GM21576 (cell line): Measurements from ENCODE around the gene AMACR.
"Not testable (repeated sequence)": the region's sequence is repeated elsewhere in the genome, so short reads cannot be mapped to it uniquely, and the experiment has no call there.

Experiments
- ATAC-seq: cut with Tn5 transposase; IDR thresholded peaks from one replicate; pipeline ENCODE4 v1.9.1; 2021; ENCODE audit warnings: mild to moderate bottlenecking, moderate library complexity; ENCODE audit not compliant: unreplicated experiment

AMACR gene

DNA sequence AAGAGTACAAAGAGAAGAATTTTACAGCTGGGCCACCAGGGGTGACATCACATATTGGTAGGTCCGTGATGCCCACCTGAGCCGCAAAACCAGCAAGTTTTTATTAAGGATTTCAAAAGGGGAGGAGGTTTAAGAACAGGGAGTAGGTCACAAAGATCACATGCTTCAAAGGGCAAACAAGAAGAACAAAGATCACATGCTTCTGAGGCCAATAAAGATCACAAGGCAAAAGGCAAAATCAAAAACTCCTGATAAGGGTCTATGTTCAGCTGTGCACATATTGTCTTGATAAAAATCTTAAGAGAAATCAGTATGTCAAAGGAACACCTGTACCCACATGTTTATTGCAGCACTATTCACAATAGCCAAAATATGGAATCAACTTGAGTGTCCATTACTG lies 2.3 kb upstream of the AMACR start:
- not testable (repeated sequence) for ATAC-seq

DNA sequence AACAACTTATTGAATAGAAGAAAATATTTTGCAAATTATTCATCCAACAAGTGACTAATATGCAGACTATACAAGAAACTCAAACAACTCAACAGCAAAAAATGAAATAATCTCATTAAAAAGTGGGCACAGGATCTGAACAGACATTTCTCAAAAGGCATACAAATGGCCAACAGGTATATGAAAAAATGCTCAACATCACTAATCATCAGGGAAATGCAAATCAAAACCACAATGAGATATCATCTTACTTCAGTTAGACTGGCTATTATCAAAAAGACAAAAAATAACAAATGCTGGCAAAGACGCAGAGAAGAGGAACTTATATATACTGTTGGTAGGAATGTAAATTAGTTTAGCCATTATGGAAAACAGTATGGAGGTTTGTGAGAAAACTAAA lies 1.8 kb upstream of the AMACR start:
- no peak for ATAC-seq

DNA sequence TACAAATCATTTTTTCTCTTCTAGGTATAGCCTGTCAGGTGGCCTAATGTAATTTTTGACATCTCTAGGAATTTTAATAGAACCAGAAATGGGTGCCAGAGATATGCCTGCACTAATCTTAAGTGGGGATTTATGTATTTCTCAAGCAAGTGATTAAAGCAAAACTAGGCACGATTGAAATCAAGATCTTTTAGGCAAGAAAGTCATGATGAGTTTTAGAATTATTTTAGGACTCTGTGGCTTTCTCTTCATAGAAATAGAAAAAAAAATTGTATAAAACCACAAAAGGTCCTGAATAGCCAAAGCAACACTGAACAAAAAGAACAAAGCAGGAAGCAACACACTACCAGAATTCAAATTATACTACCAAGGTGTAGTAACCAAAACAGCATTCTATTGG lies 952 bp upstream of the AMACR start:
- ATAC-seq, result no peak

DNA sequence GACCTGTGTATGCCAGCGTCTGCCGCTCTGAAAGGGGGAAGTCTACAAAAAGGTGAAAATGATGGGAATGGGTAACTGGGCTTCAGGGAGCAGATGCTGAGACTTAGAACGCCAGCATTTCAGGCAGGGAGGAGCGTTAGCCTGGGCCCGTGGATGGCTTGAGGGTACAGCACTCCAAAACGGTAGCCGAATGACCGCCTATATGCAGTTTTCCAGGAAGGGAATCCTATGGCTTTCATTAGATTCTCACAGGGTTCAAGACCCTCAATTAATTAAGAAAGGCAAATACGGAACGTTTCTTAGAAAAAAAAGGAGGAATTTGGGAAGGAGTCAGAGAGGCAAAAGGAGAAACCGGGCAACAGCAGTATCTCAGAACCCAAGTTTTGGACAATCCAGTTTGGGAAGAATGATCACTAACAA lies 639 bp downstream of the AMACR start:
- no peak for ATAC-seq

DNA sequence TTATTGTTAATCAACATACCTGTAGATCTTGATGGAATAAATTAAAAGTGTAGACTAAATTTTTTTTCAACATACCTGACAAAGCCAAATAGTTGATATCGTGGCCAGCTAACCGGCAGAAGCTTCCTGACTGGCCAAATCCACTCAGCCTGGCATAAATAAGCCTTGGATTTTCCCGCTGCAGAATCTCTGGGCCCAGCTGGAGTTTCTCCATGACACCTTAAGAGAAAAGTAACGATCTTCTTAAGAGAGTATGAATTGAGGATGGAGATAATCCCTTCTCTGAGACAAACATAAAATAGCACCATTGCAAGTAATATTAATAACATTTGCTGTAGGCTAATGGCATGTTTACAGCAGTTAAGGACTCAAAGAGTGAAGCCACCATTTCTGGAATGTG lies 2.2 kb downstream of the AMACR start:
- ATAC-seq, result no peak

DNA sequence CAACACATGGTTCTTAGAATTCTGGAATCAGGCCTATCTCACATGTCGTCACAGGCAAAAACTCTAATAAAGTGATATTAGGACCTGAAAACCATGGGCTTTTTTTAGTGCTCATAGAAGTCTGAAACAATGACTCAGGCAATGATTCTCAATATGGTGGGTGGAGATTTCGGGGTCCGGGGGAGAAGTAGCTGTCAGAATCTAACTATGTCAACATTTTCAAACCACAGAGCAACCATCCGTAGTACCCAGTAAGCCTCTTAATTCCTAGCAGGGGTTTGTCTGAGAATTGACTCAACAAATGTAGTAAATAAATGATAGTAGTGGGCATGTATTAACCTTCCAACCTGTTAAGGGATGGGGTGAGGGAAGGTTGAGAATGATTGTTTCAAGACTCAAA lies 2.6 kb downstream of the AMACR start:
- ATAC-seq, result no peak

DNA sequence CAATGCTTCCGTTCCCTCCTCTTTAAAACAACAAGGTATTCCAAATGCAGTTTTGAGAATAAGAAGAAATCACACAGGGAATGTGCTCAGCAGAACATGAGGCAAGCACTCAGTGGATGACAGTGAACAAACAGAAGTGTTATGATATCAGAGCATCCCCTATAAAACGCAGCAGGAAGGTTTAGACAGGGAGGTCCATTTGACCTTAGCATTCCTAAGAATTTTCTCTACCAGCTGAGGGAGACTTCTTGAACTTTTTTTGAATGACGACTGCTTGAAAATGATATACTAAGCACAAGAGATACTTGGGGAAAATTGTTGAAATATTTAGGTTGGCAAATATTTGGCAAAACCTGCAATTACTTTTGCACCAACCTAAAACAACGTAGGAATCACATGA lies 3.9 kb downstream of the AMACR start:
- ATAC-seq, result no peak

DNA sequence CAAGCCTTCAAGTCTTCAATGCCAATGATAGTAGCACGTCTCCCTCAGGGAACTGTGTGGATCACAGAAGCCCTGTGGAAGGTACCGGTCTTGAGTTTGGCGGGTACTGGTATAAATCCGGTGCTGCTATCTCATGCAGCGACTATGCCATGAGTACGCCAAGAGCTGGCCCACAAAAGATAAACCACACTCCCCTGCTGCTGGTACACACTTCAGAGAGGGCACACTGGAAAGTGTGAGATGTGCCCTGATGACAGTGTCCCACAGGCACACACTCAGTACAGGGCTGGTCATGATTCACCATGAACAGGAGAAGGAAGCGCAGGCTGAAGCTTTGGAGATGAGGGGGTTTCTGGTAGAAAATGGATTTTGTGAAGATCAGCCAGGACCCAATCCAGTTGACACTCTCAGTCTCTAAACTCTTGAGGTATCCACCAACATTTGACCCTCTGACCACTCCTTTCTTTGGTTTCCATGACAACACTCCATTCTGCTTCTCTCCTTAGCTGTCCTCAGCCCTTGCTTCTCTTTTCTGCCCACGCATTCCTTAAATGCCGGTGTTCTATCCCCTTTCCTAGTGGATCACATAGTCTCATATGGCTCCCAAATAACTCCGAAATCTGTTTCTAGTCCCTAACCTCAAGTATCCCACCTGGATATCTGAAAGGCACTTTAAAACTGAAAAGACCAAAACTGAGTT lies 5.1 kb downstream of the AMACR start:
- no peak for ATAC-seq

DNA sequence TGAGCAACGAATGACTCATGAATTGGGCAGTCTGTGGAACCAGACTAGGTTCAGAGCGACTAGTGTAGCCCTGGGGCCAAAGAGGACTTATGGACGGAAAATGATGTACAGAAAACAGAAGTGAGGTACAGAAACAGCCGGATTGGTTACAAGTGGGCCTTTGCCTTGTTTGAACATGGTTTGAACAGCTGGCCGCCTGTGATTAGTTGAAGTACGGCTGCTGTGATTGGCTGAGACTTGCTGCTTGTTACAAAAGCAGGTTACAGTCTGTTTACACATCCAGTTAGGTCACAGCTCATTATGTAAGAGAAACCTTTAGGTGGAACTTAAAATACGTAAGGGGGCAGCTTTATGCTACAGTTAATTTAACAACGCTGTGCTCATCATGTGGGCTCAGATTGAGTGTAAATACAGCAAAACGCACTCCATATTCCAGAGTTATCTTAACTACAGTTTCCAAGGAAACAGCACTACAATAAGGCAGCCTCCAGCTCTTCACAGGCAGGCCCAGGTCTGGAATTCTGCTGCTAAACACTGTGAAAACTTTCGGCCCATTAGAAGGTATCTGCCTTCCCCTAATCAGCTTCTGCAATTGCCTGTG lies 6.5 kb downstream of the AMACR start:
- ATAC-seq, result no peak

DNA sequence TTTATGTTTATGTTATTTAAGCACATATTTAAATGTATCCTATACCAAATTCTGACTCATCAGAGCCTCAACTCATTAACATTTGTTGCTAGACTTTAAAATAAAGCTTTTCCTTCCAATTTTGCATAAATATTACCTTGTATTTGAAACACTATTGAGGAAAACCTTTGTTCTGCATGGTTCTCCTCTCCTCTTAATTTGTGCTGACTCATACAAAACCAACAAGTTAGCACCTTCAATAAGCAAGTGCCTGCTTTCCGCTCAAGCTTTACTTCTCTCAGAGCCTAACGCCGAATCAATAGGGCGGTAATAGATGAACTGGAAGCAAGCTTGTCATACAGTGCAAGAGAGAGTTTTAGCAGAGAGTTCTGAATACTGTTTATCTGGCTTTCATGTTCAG lies 7.9 kb downstream of the AMACR start:
- no peak for ATAC-seq

DNA sequence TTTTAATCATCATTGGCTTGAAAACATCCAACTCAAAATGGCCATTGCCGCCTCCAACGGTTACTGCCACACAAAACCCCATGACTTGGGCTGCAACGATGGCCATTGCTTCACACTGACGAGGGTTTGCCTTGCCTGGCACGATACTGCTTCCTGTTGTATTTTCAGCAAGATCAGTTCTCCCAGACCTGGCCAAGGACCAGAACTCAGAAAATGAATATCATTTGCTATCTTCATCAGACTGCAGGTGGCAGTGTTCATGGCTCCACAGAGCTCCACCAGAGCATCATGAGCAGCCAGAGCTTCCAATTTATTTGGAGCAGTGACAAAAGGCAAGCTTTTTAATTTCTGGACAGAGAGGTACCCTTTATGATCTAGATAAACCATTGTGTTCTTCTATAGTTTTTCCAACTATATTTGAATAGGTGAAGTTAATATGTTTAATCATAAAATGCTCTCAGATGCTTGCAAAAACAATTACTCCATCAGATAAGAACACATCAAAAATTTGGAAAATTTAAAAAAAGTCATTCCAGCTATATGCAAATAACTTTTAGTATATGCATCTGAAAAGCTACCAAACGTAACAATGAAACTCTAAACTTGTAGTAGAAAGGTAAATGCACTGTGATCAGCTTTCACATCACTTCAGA lies 10.4 kb downstream of the AMACR start:
- ATAC-seq, result no peak

DNA sequence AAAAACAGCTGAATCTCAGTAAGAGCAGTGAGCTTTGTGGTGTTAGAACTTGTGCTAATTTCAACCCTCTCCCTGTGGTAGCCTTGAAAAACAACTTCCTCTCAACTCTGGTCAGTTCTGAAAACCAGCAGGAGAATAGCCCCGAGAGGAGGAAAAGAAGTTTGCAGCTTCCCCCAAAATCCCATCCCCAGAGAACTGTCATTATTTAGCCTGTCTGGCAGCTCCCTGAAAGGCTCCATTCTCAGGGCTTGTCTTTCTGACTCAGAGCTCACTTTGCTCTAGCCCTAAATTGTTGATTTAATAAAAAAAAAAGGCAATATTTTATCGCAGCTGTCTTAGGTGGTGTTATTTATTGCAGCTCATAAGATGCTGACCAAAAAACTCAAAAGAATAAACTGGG lies 12.0 kb downstream of the AMACR start:
- no peak for ATAC-seq

DNA sequence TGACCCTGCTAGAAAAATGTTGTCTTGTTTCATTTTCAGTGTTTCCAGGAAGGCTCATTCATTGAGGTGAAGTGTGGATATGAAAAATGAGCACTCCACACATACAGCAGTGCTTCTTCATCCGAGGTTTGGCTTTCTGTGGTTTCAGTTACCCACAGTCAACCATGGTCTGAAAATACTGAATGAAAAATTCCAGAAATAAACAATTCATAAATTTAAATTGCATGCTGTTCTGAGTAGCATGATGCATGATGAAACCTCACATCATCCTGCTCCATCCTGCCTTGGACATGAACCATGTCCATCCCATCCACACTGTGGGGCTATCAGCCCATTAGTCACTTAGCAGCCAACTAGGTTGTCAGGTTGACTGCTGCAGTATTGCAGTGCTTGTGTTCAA lies 13.0 kb downstream of the AMACR start:
- ATAC-seq, result no peak

DNA sequence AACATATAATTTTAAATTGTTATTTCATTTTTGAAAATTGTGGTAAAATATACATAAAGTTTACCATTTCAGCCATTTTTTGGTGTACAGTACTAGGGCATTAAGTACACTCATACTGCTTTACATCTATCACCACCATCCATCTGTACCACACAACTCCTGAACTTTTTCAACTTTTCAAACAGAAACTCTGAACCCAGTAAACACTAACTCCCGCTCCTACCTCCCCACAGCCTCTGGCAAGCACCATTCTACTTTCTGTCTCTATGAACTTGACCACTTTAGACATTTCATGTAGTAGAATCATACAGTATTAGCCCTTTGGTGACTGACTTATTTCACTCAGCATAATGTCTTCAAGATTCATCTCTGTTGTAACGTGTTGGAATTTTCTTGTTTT lies 15.0 kb downstream of the AMACR start:
- no peak for ATAC-seq

DNA sequence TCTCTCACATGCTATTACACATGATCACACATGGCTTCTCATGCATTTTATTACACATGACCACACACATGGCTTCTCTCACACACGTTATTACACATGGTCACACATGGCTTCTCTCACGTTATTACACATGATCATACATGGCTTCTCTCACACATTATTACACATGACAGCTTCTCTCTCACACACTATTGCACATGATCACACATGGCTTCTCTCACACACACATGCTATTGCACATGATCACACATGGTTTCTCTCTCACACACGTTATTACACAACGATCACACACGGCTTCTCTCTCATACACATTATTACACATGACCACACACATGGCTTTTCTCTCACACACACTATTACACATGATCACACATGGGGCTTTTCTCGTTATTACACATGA lies 22.4 kb downstream of the AMACR start:
- ATAC-seq, result no peak

DNA sequence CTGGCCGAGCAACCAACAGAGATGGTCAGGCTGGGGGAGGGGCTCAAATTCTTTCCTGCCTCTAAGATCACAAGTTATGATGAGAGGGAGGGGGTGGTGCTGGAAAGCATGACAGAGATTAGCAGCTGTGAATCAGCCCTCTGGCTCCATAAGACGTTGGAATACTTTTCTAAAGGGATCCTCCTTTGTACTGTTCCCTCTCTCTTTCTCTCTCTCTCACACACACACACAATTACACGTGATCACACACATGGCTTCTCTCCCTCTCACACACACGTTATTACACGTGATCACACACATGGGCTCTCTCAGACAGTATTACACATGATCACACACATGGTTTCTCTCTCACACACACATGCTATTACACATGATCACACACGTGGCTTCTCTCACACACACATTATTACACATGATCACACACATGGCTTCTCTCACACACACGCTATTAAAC lies 23.2 kb downstream of the AMACR start, which contains the start of gene SLC45A2:
Gene SLC45A2, minus strand, starts transcription at position 23 of the 454 bp plus-strand sequence. CDS start 110 bp downstream, outside the sequence.
- ATAC-seq, result no peak

DNA sequence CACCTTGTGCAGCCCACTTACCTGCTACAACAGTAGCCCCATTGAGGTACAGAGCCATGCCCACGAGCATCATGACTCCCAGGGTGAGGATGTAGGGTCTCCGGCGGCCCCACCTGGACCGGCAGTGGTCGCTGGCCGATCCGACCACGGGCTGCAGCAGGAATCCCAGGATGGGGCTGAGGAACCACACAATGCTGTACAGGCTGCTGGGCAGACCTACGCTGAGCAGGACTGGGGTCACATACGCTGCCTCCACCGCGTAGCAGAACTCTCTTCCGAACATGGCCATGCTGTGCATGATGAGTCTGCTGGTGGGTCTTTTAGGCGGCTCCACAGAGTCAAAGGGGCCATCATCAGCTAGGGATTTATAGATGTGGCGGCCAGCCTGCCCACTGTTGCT lies 23.7 kb downstream of the AMACR start:
- ATAC-seq, result no peak

DNA sequence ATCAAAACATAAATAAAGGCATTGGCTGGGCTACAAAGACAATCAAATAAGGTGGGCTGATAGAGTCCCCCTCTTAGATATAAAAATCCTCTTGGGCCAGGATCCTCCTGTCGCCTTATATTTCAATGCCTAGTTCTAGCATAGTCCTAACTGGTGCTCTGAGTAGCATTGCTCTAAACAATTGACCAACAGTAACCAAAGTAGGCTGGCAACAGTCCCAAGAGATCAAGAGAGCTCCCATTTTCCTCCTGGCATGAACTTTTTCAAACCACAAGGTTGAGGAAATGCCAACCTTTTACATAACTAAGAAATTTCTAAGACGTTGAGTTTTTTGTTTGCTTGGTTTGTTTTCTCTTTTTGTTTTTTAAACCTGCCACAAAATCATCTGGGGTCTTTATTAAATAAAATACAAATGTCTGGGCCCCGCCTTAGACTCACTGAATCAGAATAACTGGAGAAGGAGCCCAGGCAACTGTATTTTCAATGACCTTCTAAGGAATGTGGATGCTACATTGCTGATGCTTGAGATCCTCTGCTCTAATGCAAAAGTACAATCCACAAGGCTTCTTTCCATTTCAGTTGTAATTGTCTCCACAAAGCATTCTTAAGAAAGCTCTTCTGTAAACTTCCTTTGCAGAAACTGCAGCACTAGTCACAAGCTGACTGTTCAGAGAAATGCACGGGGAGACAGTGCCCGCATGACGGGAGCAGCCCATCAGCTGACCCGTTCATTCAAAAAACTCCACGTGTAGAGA lies 26.3 kb downstream of the AMACR start:
- no peak for ATAC-seq

DNA sequence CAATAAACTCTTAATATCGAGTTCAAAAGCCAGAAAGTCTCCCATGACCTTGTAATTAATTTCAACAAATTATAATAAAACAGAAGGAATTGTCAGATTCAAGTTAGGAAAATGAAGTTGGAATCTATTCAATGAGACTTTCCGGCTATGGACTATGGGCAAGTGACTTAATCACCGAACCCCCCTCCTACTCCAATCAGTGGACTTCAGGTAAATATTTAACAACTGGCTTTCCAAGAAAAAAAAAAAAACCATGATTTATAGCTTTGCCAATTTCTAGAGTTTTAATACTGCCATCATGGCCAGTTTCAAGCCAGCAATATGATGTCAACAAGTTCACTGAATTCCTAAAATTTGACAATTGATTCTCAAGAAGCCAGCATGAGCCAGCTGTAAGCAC lies 27.8 kb downstream of the AMACR start:
- no peak for ATAC-seq

DNA sequence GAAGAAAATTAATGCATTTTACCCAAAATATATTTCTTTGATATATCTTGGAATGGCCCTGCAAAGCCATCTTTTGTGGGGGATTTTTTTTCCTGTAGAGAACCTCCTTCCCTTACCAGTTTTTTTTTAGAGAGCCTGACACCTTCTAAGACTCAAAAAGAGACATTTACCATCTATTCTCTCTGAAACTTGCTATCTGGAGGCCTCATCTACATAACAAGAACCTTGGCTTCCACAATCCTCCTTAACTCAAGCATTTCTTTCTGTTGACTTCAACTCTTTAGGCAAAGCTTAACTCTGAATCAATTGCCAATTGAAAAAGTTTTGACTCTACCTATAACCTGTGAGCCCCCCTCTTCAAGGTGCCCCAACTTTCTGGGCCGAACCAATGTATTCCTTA lies 29.5 kb downstream of the AMACR start:
- ATAC-seq, result no peak

DNA sequence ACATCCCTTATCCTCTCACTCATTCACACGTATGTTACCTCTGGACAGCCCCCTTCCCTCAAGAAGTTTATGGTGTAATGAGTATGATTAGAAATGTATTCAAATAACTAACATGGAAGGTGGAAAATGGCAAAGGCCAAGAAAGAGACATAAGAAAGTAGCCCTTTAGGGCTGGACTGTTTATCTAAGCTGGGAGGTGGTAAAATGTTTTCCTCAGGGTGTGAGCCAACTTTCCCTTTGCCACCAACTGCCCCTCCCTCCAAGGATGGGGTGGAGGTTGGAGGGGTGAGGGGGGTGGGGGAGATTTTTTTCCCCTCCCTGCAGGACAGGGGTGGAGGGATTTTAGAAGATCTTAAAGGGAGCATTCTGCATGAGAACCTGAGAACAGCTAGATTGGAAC lies 31.5 kb downstream of the AMACR start:
- ATAC-seq, result no peak

DNA sequence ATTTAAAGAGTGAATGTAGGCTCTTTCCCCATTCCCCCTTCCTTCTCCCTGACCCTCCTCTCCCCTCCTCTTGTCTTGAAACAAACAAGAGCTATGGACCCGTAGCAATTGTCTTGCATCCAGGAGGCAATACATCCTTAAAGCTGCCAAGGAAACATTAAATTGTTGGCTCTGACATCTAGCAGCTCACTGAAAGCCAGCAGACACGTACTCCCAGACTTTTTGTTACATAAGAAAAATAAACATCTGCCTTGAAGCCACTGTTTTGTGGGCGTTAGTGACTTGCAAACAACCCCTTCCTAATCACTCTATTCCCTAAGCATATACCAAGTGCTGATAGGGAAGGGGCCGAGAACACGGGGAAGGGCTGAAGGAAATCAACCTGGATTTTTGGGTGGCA lies 32.0 kb downstream of the AMACR start:
- no peak for ATAC-seq
